CD14-positive monocyte (primary cell): ENCODE data around the gene CRB2. TPM values are rescaled to one million over a fixed set of nuclear protein-coding genes. Genes with fewer than 3 reads are reported as not detected.

Experiments
- DNase-seq, 3 donors: peaks; one replicate each; pipeline ENCODE4 v3.0.0-alpha.2; 2011 to 2022
- H2AFZ ChIP-seq: 2 replicates; pipeline ENCODE4 v1.6.0; 2012; ENCODE audit warnings: mild to moderate bottlenecking, low read depth, low read length, inconsistent platforms; ENCODE audit not compliant: insufficient read depth, poor library complexity, severe bottlenecking
- H3K27ac ChIP-seq, 2 donors: 1 replicate in 1 of 2; 2 replicates in 1 of 2; pipeline ENCODE4 v1.5.1; 2012 to 2013; ENCODE audit warnings: low read length in 2 of 2, control low read depth in 1 of 2, inconsistent platforms in 1 of 2, low read depth in 1 of 2, mild to moderate bottlenecking in 1 of 2
- H3K27me3 ChIP-seq, 2 donors: one replicate each; pipeline versions ENCODE4 v1.6.0 to v1.6.1; 2011 to 2013; ENCODE audit warnings: low read length in 2 of 2; ENCODE audit not compliant: control insufficient read depth in 2 of 2, insufficient read depth in 2 of 2
- H3K36me3 ChIP-seq, 2 donors: replicated peaks in 1 of 2; 1 replicate in 1 of 2; 2 replicates in 1 of 2; pipeline versions ENCODE4 v1.5.1 to v1.6.1; 2012 to 2013; ENCODE audit warnings: low read length in 2 of 2, control low read depth in 1 of 2, inconsistent platforms in 1 of 2, mild to moderate bottlenecking in 1 of 2; ENCODE audit not compliant: insufficient read depth in 2 of 2, control insufficient read depth in 1 of 2
- H3K4me1 ChIP-seq, 2 donors: 1 replicate in 1 of 2; 2 replicates in 1 of 2; pipeline versions ENCODE4 v1.5.1 to v1.6.1; 2012 to 2013; ENCODE audit warnings: low read length in 2 of 2, control low read depth in 1 of 2, inconsistent platforms in 1 of 2, mild to moderate bottlenecking in 1 of 2, moderate library complexity in 1 of 2; ENCODE audit not compliant: insufficient read depth in 2 of 2, control insufficient read depth in 1 of 2
- H3K4me2 ChIP-seq: replicated peaks from 2 replicates; pipeline ENCODE3; 2012; ENCODE audit warnings: low read length, moderate library complexity, mild to moderate bottlenecking; ENCODE audit not compliant: poor library complexity, severe bottlenecking; ENCODE audit errors: extremely low read depth
- H3K4me3 ChIP-seq, 3 experiments: fragments of 200-600 bp in 1 of 3; sonication (generic) in 1 of 3; replicated peaks in 1 of 3; 1 replicate in 2 of 3; 2 replicates in 1 of 3; pipeline ENCODE4 v1.5.1; 2011 to 2013; ENCODE audit warnings: low read length in 3 of 3, mild to moderate bottlenecking in 3 of 3, control low read depth in 2 of 3, low read depth in 2 of 3, inconsistent platforms in 1 of 3, moderate library complexity in 1 of 3
- H3K79me2 ChIP-seq: 2 replicates; pipeline ENCODE4 v1.6.0; 2012; ENCODE audit warnings: mild to moderate bottlenecking, control low read depth, inconsistent platforms, low read length, moderate library complexity; ENCODE audit not compliant: insufficient read depth
- H3K9ac ChIP-seq: 2 replicates; pipeline ENCODE4 v1.6.0; 2017; ENCODE audit warnings: low read length, mild to moderate bottlenecking; ENCODE audit not compliant: insufficient read depth, poor library complexity, severe bottlenecking
- H3K9me3 ChIP-seq, 2 donors: replicated peaks in 1 of 2; 1 replicate in 1 of 2; 2 replicates in 1 of 2; pipeline versions ENCODE4 v1.5.1 to v1.6.1; 2012 to 2013; ENCODE audit warnings: low read length in 2 of 2, control low read depth in 1 of 2; ENCODE audit not compliant: control insufficient read depth in 1 of 2, insufficient read depth in 1 of 2
- H4K20me1 ChIP-seq: 2 replicates; pipeline ENCODE4 v1.6.0; 2012; ENCODE audit warnings: mild to moderate bottlenecking, low read length, control low read depth, moderate library complexity; ENCODE audit not compliant: insufficient read depth
- H3K27ac Mint-ChIP-seq, 7 donors: one replicate each; pipeline ENCODE4 v1.8.0; 2020; ENCODE audit warnings: mild to moderate bottlenecking in 7 of 7, mixed read lengths in 7 of 7, moderate library complexity in 6 of 7, inconsistent platforms in 2 of 7
- H3K27me3 Mint-ChIP-seq, 3 donors: one replicate each; pipeline ENCODE4 v1.8.0; 2021 to 2022; ENCODE audit warnings: low read depth in 3 of 3, mild to moderate bottlenecking in 3 of 3, mixed read lengths in 3 of 3, moderate library complexity in 3 of 3, inconsistent platforms in 1 of 3
- H3K36me3 Mint-ChIP-seq, 2 donors: one replicate each; pipeline ENCODE4 v1.8.0; 2020; ENCODE audit warnings: mixed read lengths in 2 of 2, inconsistent platforms in 1 of 2, mild to moderate bottlenecking in 1 of 2
- H3K4me1 Mint-ChIP-seq: one replicate; pipeline ENCODE4 v1.8.0; 2020; ENCODE audit warnings: mild to moderate bottlenecking, mixed read lengths
- H3K4me3 Mint-ChIP-seq, 2 donors: one replicate each; pipeline ENCODE4 v1.8.0; 2020; ENCODE audit warnings: mild to moderate bottlenecking in 2 of 2, mixed read lengths in 2 of 2, moderate library complexity in 1 of 2
- H3K9me3 Mint-ChIP-seq, 7 donors: one replicate each; pipeline ENCODE4 v1.8.0; 2020 to 2022; ENCODE audit warnings: mixed read lengths in 7 of 7, mild to moderate bottlenecking in 6 of 7, moderate library complexity in 6 of 7, inconsistent platforms in 2 of 7
- WGBS: methylation state at CpG from one replicate; pipeline ENCODE4 v1.1.5; 2013; ENCODE audit warnings: missing lambda C conversion rate; ENCODE audit not compliant: insufficient coverage; 5-methylcytosine and 5-hydroxymethylcytosine counted together
- intact Hi-C, 2 donors: fragments of 100-400 bp; cut with micrococcal nuclease; formaldehyde crosslinking; loops; one replicate each; pipeline versions ENCODE4 v1.15.0 to v1.15.1; 2023
- polyA plus RNA-seq, 3 donors: library from polyadenylated mRNA; depleted of rRNA in 1 of 3; unstranded in 2 of 3; stranded (reverse) in 1 of 3; fragments of 300-500 nt in 2 of 3; fragments of >200 nt in 1 of 3; fragmentation: Illumina TruSeq in 2 of 3; gene quantifications; 1 replicate in 2 of 3; 2 replicates in 1 of 3; pipeline ENCODE4 v1.2.3, GENCODE V29; 2012 to 2021
- TF ChIP-seq, protein P1 (sequence below): fragments of 200-600 bp; IDR thresholded peaks from one replicate; pipeline ENCODE4 v1.8.0; 2022; ENCODE audit warnings: antibody characterized with exemption, mild to moderate bottlenecking

CRB2 gene
- polyA plus RNA-seq, 3 donors = not detected

DNA sequence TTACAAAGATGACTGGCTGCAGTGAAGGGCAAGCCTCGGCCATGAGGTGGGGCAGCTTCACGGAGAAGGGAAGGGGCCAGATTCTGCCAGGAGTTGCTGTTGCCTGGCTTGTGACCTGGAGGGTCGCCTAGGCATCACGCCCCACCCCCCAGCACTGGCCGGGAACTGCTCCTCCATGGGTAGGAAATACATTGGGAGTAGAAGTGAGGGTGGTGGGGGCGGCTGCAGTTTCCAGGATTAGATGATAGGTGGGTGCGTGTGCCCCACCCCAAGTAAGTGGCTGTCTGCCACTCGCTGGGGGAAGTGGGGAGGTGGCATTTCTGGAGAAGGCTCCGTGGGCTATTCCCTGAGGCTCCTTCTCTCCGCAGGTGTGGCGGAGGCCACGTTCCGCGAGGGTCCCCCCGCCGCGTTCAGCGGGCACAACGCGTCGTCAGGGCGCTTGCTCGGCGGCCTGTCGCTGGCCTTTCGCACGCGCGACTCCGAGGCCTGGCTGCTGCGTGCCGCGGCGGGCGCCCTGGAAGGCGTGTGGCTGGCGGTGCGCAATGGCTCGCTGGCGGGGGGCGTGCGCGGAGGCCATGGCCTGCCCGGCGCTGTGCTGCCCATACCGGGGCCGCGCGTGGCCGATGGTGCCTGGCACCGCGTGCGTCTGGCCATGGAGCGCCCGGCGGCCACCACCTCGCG, 16.9 kb downstream of the CRB2 start:
- Histone ChIP-seq H2AFZ (no peak overlapping the region), H3K36me3 (no peaks in the 10 kb centered on the region), H3K79me2 (no peaks in the 10 kb centered on the region), H3K4me2 (no peak overlapping the region), H3K27me3 (peaks cover 9 to 43% of the 10 kb centered on the region in 2 donors), H3K9me3 (no peaks in the 10 kb centered on the region), H3K27ac (no peak overlapping the region), H3K4me3 (no peak overlapping the region), H3K4me1 (peaks cover 0 to 9% of the 10 kb centered on the region in 2 donors), H4K20me1 (peaks cover 29% of the 10 kb centered on the region), H3K9ac (no peak overlapping the region)
- Mint-ChIP-seq H3K27me3 (peaks cover 44 to 63% (median 57%) of the 10 kb centered on the region in 3 donors), H3K9me3 (peaks cover 0 to 5% (median 0%) of the 10 kb centered on the region in 7 donors), H3K4me1 (peaks cover 17% of the 10 kb centered on the region), H3K36me3 (peaks cover 0 to 2% of the 10 kb centered on the region in 2 donors), H3K27ac (peak overlapping the region in 1 of 7 donors; percentile 26), H3K4me3 (peak overlapping the region in 1 of 2 donors; percentile 86)
- no peak for DNase-seq
- WGBS = 19% methylated on average over 54 of the region's 58 CpGs
- TF ChIP-seq, protein P1, sequence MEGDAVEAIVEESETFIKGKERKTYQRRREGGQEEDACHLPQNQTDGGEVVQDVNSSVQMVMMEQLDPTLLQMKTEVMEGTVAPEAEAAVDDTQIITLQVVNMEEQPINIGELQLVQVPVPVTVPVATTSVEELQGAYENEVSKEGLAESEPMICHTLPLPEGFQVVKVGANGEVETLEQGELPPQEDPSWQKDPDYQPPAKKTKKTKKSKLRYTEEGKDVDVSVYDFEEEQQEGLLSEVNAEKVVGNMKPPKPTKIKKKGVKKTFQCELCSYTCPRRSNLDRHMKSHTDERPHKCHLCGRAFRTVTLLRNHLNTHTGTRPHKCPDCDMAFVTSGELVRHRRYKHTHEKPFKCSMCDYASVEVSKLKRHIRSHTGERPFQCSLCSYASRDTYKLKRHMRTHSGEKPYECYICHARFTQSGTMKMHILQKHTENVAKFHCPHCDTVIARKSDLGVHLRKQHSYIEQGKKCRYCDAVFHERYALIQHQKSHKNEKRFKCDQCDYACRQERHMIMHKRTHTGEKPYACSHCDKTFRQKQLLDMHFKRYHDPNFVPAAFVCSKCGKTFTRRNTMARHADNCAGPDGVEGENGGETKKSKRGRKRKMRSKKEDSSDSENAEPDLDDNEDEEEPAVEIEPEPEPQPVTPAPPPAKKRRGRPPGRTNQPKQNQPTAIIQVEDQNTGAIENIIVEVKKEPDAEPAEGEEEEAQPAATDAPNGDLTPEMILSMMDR = no peak
- intact Hi-C loops = no loop called here

DNA sequence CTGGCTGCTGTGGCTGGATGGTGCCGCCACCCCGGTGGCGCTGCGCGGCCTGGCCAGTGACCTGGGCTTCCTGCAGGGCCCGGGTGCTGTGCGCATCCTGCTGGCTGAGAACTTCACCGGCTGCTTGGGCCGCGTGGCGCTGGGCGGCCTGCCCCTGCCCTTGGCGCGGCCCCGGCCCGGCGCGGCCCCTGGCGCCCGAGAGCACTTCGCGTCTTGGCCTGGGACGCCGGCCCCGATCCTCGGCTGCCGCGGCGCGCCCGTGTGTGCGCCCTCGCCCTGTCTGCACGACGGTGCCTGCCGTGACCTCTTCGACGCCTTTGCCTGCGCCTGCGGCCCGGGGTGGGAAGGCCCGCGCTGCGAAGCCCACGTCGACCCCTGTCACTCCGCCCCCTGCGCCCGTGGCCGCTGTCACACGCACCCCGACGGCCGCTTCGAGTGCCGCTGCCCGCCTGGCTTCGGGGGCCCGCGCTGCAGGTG, 17.5 kb downstream of the CRB2 start:
- DNase-seq = no peak
- TF ChIP-seq, protein P1 = no peak
- Histone ChIP-seq H3K27ac (no peak overlapping the region), H3K79me2 (no peaks in the 10 kb centered on the region), H4K20me1 (peaks cover 29% of the 10 kb centered on the region), H3K27me3 (peaks cover 9 to 43% of the 10 kb centered on the region in 2 donors), H3K4me3 (no peak overlapping the region), H2AFZ (no peak overlapping the region), H3K9me3 (no peaks in the 10 kb centered on the region), H3K4me1 (peaks cover 0 to 9% of the 10 kb centered on the region in 2 donors), H3K9ac (no peak overlapping the region), H3K4me2 (no peak overlapping the region), H3K36me3 (no peaks in the 10 kb centered on the region)
- Mint-ChIP-seq H3K36me3 (peaks cover 0 to 2% of the 10 kb centered on the region in 2 donors), H3K9me3 (peaks cover 0 to 5% (median 0%) of the 10 kb centered on the region in 7 donors), H3K4me3 (peak overlapping the region in 1 of 2 donors; percentile 63), H3K27me3 (peaks cover 44 to 65% (median 57%) of the 10 kb centered on the region in 3 donors), H3K4me1 (peaks cover 17% of the 10 kb centered on the region), H3K27ac (no peak overlapping the region)
- WGBS = 4% methylated on average over 56 of the region's 60 CpGs
- intact Hi-C loops = no loop called here
